HL-60 (cell line): ENCODE results near the gene CDH2.

Experiments used
- DNase-seq, 2 experiments: peaks; one replicate each; pipeline ENCODE4 v3.0.0-alpha.2; 2010 to 2020; ENCODE audit warnings: low read depth in 1 of 2, low spot score in 1 of 2
- H3K27ac ChIP-seq: fragments of 250-450 bp; sonication (Bioruptor Pico); replicated peaks from 2 replicates; pipeline ENCODE4 v1.5.1; 2020; ENCODE audit warnings: mild to moderate bottlenecking, moderate library complexity
- H3K27me3 ChIP-seq: fragments of 250-450 bp; sonication (Bioruptor Pico); 2 replicates; pipeline ENCODE4 v1.5.1; 2021; ENCODE audit warnings: mild to moderate bottlenecking, moderate library complexity; ENCODE audit not compliant: insufficient read depth, poor library complexity, severe bottlenecking
- H3K4me3 ChIP-seq: replicated peaks from 2 replicates; pipeline ENCODE4 v1.5.1; 2011; ENCODE audit warnings: mild to moderate bottlenecking, control low read depth, low read length; ENCODE audit not compliant: insufficient read depth
- GABPA ChIP-seq: IDR thresholded peaks from 2 replicates; pipeline ENCODE4 v1.6.1; 2012; ENCODE audit warnings: low read depth
- POLR2AphosphoS5 ChIP-seq: IDR thresholded peaks from 2 replicates; pipeline ENCODE4 v1.6.1; 2012; ENCODE audit warnings: low read depth
- REST ChIP-seq: IDR thresholded peaks from 2 replicates; pipeline ENCODE4 v1.6.1; 2012; ENCODE audit warnings: low read depth; ENCODE audit not compliant: insufficient replicate concordance
- SPI1 ChIP-seq: IDR thresholded peaks from 2 replicates; pipeline ENCODE4 v1.6.1; 2012; ENCODE audit warnings: low read depth, mild to moderate bottlenecking, borderline replicate concordance
- TF ChIP-seq, protein P1 (sequence below): IDR thresholded peaks from one replicate; pipeline ENCODE4 v1.5.1; 2011; ENCODE audit warnings: low read length, control low read depth, inconsistent platforms; ENCODE audit not compliant: insufficient read depth

The CDH2 gene

GRCh38 chr18:28208268-28208667 lies 31.3 kb upstream of the CDH2 start:
- H3K4me3 ChIP-seq = no peak overlapping the region
- no peaks in the 10 kb centered on the region for H3K27me3 ChIP-seq
- TF ChIP-seq SPI1 (no peak), GABPA (no peak), POLR2AphosphoS5 (no peak), REST (no peak)
- TF ChIP-seq, protein P1, sequence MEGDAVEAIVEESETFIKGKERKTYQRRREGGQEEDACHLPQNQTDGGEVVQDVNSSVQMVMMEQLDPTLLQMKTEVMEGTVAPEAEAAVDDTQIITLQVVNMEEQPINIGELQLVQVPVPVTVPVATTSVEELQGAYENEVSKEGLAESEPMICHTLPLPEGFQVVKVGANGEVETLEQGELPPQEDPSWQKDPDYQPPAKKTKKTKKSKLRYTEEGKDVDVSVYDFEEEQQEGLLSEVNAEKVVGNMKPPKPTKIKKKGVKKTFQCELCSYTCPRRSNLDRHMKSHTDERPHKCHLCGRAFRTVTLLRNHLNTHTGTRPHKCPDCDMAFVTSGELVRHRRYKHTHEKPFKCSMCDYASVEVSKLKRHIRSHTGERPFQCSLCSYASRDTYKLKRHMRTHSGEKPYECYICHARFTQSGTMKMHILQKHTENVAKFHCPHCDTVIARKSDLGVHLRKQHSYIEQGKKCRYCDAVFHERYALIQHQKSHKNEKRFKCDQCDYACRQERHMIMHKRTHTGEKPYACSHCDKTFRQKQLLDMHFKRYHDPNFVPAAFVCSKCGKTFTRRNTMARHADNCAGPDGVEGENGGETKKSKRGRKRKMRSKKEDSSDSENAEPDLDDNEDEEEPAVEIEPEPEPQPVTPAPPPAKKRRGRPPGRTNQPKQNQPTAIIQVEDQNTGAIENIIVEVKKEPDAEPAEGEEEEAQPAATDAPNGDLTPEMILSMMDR = no peak
- H3K27ac ChIP-seq = no peak overlapping the region
- DNase-seq = no peak

DNA sequence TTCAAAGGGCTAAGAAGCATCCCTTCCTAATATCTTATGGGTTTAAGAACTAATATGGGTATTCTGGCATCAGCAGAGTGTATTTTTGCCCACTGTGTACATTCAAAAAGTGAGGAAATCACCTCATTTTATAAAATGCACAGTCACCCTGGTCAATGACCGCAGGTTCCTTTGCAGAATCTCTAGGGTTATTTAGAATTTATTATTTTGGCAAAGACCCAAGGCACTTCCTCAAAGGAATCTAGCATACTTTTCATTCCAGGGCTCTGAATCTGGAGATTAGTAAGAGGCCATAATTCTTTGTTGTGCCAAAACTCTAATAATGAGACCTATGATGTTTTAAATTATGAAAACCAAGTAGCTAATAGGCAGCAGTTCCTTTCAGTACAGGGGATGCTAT lies 27.2 kb upstream of the CDH2 start:
- Histone ChIP-seq H3K27ac (no peak overlapping the region), H3K27me3 (no peaks in the 10 kb centered on the region), H3K4me3 (no peak overlapping the region)
- TF ChIP-seq POLR2AphosphoS5 (no peak), SPI1 (no peak), REST (no peak), GABPA (no peak)
- TF ChIP-seq, protein P1 = no peak
- DNase-seq = no peak

- no peak overlapping the region for H3K27ac ChIP-seq
- H3K27me3 ChIP-seq = no peaks in the 10 kb centered on the region
- TF ChIP-seq GABPA (no peak), POLR2AphosphoS5 (no peak), REST (no peak), SPI1 (no peak)
- TF ChIP-seq, protein P1 = no peak
- no peak for DNase-seq
- no peak overlapping the region for H3K4me3 ChIP-seq
Measured at GRCh38 chr18:28201056-28201455, 24.1 kb upstream of the CDH2 start.
